A673 (cell line): ENCODE results near the gene TDRD3. TPM values are rescaled to one million over a fixed set of nuclear protein-coding genes. Genes with fewer than 3 reads are reported as not detected.

Experiments used
- BruUV-seq: library from RNA; stranded (reverse); fragments of 400-500 nt; replicated peaks from 2 replicates; lab custom pipeline; 2021; lab: Mats Ljungman, UMichigan
- CTCF ChIA-PET: fragments of 300-600 bp; sonication (Branson Sonifier 250); formaldehyde crosslinking; loops from one replicate; lab custom pipeline; 2022; ENCODE audit warnings: antibody characterized with exemption; lab: Charles Lee
- POLR2A ChIA-PET: fragments of 300-600 bp; sonication (Branson Sonifier 250); formaldehyde crosslinking; loops from one replicate; lab custom pipeline; 2022; ENCODE audit warnings: antibody characterized with exemption; ENCODE audit not compliant: low non-redundant PET; lab: Charles Lee
- DNase-seq: peaks from one replicate; pipeline ENCODE4 v3.0.0-alpha.2; 2015; ENCODE audit warnings: low spot score
- H3K27ac ChIP-seq: fragments of 200-600 bp; sonication (generic); 2 replicates; pipeline ENCODE4 v1.5.1; 2016; ENCODE audit warnings: mixed run types, low read depth, mild to moderate bottlenecking, mixed read lengths, antibody characterized with exemption, low read length; ENCODE audit not compliant: poor library complexity, severe bottlenecking
- H3K27me3 ChIP-seq: fragments of 200-600 bp; sonication (generic); replicated peaks from 2 replicates; pipeline ENCODE4 v1.6.1; 2017; ENCODE audit warnings: mixed run types, low read depth, mild to moderate bottlenecking, mixed read lengths, antibody characterized with exemption, low read length; ENCODE audit not compliant: insufficient read depth, poor library complexity
- H3K36me3 ChIP-seq: fragments of 200-600 bp; sonication (generic); 2 replicates; pipeline ENCODE4 v1.6.1; 2016; ENCODE audit warnings: mixed run types, mild to moderate bottlenecking, mixed read lengths, antibody characterized with exemption, low read length; ENCODE audit not compliant: insufficient read depth, poor library complexity, severe bottlenecking
- H3K4me1 ChIP-seq: fragments of 200-600 bp; sonication (generic); 2 replicates; pipeline ENCODE4 v1.6.1; 2017; ENCODE audit warnings: mixed run types, mild to moderate bottlenecking, mixed read lengths, antibody characterized with exemption, low read length; ENCODE audit not compliant: insufficient read depth, poor library complexity, severe bottlenecking
- H3K4me3 ChIP-seq: fragments of 200-600 bp; sonication (generic); 2 replicates; pipeline ENCODE4 v1.5.1; 2016; ENCODE audit warnings: low read depth, mixed run types, mild to moderate bottlenecking, mixed read lengths, low read length; ENCODE audit not compliant: poor library complexity, severe bottlenecking
- H3K9me3 ChIP-seq: fragments of 200-600 bp; sonication (generic); 2 replicates; pipeline ENCODE4 v1.6.1; 2016; ENCODE audit warnings: mixed run types, low read depth, mild to moderate bottlenecking, mixed read lengths, antibody characterized with exemption, low read length; ENCODE audit not compliant: poor library complexity, severe bottlenecking
- CTCF ChIP-seq: fragments of 300-800, 200-600 bp; sonication (generic); conservative IDR thresholded peaks from 2 replicates; pipeline ENCODE4 v1.5.1; 2017; ENCODE audit warnings: low read depth, mild to moderate bottlenecking, antibody characterized with exemption, low read length, moderate library complexity, mixed read lengths
- EZH2 ChIP-seq: fragments of 200-600 bp; sonication (generic); IDR thresholded peaks from 2 replicates; pipeline ENCODE4 v1.6.1; 2017; ENCODE audit warnings: borderline replicate concordance, low read depth, mild to moderate bottlenecking, mixed read lengths, antibody characterized with exemption, low read length; ENCODE audit not compliant: poor library complexity, severe bottlenecking
- intact Hi-C: fragments of 100-400 bp; cut with micrococcal nuclease; formaldehyde crosslinking; loops from one replicate; pipeline ENCODE4 v1.10.0; 2022; ENCODE audit not compliant: unreplicated experiment
- total RNA-seq: library from RNA; stranded (reverse); gene quantifications from 2 replicates; pipeline ENCODE4 v1.2.3, GENCODE V29; 2021

TDRD3 gene
- total RNA-seq, 1 experiment from 2014 or later: 30.7 TPM

- POLR2A ChIA-PET: no interaction called here
Measured at GRCh38 chr13:60482012-60482411, 85.0 kb downstream of the TDRD3 start.

GRCh38 chr13:60484865-60485264 is 87.8 kb downstream of the TDRD3 start:
- Histone ChIP-seq H3K27ac (no peak overlapping the region), H3K36me3 (peaks cover 15% of the 10 kb centered on the region), H3K4me3 (no peak overlapping the region), H3K4me1 (no peaks in the 10 kb centered on the region), H3K27me3 (no peaks in the 10 kb centered on the region), H3K9me3 (peaks cover 16% of the 10 kb centered on the region)
- intact Hi-C loops: no loop called here
- no peak for TF ChIP-seq CTCF
- TF ChIP-seq EZH2: no peak
- no peak for DNase-seq
- ChIA-PET CTCF (no interaction called here), POLR2A (no interaction called here)
- BruUV-seq: no TSS peak

More at GRCh38 chr13:60482012-60482411, 85.0 kb downstream of the TDRD3 start:
- intact Hi-C loops: no loop called here
- DNase-seq: peak; percentile 14
- H3K27me3 ChIP-seq: no peaks in the 10 kb centered on the region
- no TSS peak for BruUV-seq
- CTCF ChIA-PET: no interaction called here
- peaks cover 10% of the 10 kb centered on the region for H3K9me3 ChIP-seq
- peaks cover 7% of the 10 kb centered on the region for H3K36me3 ChIP-seq
- no peak for TF ChIP-seq CTCF
- no peak for TF ChIP-seq EZH2
- H3K27ac ChIP-seq: no peak overlapping the region
- no peaks in the 10 kb centered on the region for H3K4me1 ChIP-seq
- no peak overlapping the region for H3K4me3 ChIP-seq

GRCh38 chr13:60491531-60491930 is 94.5 kb downstream of the TDRD3 start:
- POLR2A ChIA-PET: no interaction called here
- intact Hi-C loops: no loop called here

More at GRCh38 chr13:60491531-60491930, 94.5 kb downstream of the TDRD3 start:
- no peak for DNase-seq
- Histone ChIP-seq H3K4me1 (no peaks in the 10 kb centered on the region), H3K9me3 (peaks cover 13% of the 10 kb centered on the region), H3K27ac (no peak overlapping the region), H3K36me3 (peaks cover 17% of the 10 kb centered on the region), H3K4me3 (no peak overlapping the region), H3K27me3 (no peaks in the 10 kb centered on the region)
- BruUV-seq: no TSS peak
- no peak for TF ChIP-seq EZH2
- no peak for TF ChIP-seq CTCF
- CTCF ChIA-PET: no interaction called here
